ENCODE data around the gene MCCC2.

DNA sequence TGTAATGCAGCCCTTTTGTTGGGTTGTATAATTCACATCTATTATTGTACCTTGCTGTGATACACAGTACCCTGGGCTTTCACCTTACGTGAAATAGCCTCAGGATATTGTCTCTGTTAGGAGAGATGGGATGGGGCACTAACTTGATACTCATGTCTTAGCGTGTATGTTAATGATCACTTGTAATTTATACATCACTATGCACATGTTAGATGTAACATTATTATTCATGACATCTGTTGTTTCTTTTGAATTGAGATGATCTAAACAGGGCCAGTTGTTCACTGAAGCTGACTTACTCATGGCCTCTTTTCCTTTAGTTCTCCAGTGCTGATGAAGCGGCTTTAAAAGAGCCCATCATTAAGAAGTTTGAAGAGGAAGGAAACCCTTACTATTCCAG is 65.2 kb downstream of the MCCC2 start:
- no peak for TF ChIP-seq POLR2A (IDR thresholded peaks at IDR 0.05)
- TF ChIP-seq, protein P1, sequence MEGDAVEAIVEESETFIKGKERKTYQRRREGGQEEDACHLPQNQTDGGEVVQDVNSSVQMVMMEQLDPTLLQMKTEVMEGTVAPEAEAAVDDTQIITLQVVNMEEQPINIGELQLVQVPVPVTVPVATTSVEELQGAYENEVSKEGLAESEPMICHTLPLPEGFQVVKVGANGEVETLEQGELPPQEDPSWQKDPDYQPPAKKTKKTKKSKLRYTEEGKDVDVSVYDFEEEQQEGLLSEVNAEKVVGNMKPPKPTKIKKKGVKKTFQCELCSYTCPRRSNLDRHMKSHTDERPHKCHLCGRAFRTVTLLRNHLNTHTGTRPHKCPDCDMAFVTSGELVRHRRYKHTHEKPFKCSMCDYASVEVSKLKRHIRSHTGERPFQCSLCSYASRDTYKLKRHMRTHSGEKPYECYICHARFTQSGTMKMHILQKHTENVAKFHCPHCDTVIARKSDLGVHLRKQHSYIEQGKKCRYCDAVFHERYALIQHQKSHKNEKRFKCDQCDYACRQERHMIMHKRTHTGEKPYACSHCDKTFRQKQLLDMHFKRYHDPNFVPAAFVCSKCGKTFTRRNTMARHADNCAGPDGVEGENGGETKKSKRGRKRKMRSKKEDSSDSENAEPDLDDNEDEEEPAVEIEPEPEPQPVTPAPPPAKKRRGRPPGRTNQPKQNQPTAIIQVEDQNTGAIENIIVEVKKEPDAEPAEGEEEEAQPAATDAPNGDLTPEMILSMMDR (IDR thresholded peaks at IDR 0.05) = no peak
